Measurements from ENCODE around the gene POLA1.

POLA1 gene

DNA sequence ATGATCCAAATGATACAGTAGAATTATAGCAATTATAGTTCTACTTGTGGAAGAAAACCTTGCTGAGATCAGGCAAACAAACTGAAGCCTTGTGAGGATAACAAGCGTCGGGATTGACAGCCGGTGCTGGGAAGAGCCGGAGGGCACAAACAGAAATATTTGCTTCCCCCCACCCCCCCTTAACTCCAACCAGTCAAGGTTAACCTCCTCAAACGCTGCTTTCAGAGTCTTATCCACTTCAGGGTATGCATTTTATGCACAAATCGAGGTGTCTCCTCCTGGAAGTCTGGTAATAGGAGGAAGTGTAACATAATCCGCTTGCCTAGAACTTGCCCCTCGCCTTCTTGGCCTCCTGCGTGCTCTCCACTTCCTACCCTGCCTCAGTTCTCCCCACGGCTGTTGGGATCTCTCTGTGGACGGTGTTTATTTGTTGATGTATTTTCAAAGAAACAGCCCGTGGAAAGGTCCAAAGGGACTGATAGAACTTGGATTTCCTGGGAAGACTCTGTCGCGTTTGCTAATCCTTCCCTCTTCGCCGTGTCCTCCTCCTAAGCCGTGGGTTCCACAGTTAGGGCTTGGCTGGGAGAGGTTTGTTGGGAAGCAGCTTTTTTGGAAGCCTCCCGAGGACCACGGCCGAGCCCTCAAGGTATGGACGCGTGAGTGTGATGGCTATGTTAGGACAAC, 326.1 kb downstream of the POLA1 start:
- H3K36me3 ChIP-seq (replicated peaks), result no peaks in the 10 kb centered on the region
- H3K4me3 ChIP-seq, result peak overlapping the region; percentile 42
- peak; percentile 76 to 92 for DNase-seq (ENCODE audit: low spot score in 2 of 2)
- H3K27me3 ChIP-seq (ENCODE audit: low read depth), result peaks cover 8% of the 10 kb centered on the region
- in situ Hi-C loops (cut with MboI; ENCODE audit: low sequenced_read_pairs), result no loop called here
- H3K4me1 ChIP-seq, result peaks cover 46% of the 10 kb centered on the region
- H3K9me3 ChIP-seq, result no peaks in the 10 kb centered on the region

GRCh38 chrX:25020391-25020904, 326.7 kb downstream of the POLA1 start:
- H3K36me3 ChIP-seq (replicated peaks), result no peaks in the 10 kb centered on the region
- H3K27me3 ChIP-seq (ENCODE audit: low read depth), result peaks cover 8% of the 10 kb centered on the region
- no peaks in the 10 kb centered on the region for H3K9me3 ChIP-seq
- in situ Hi-C loops (cut with MboI; ENCODE audit: low sequenced_read_pairs), result no loop called here
- peak; percentile 32 to 67 for DNase-seq (ENCODE audit: low spot score in 2 of 2)
- peaks cover 46% of the 10 kb centered on the region for H3K4me1 ChIP-seq
- H3K4me3 ChIP-seq, result peak overlapping the region; percentile 42

DNA sequence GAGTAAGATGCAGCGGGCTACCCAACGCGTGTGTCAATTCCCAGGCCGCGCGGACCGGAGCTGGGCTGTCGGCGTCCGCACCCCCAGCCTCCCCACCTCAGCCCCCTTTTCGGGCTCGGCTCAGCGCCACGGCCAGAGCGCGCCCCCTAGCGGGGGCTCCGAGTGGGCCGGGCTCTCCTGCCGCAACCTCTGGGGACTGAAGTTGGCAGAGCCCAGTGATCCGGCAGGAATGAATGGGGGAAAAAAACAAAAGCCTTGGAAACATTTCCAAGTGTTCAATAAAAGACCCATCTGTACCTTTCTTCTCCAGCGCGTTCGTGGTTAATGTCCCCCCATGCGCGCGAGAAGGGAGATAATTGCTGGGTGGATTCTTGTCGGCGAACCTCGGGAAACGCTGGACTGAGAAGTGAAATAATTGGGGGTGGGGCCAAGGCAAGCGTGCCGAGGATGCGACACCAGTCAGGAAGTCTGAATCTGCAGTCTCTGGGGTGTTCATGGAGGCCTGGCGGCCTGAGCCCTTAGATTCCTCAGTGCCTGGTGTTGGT, 327.3 kb downstream of the POLA1 start:
- in situ Hi-C loops (cut with MboI; ENCODE audit: low sequenced_read_pairs), result no loop called here
- Histone ChIP-seq H3K4me1 (peaks cover 46% of the 10 kb centered on the region), H3K4me3 (peak overlapping the region; percentile 42), H3K27me3 (ENCODE audit: low read depth) (peaks cover 8% of the 10 kb centered on the region), H3K36me3 (replicated peaks) (no peaks in the 10 kb centered on the region), H3K9me3 (no peaks in the 10 kb centered on the region)
- peak; percentile 78 to 88 for DNase-seq (ENCODE audit: low spot score in 2 of 2)

GRCh38 chrX:25022499-25023325, 329.0 kb downstream of the POLA1 start:
- Histone ChIP-seq H3K36me3 (replicated peaks) (no peaks in the 10 kb centered on the region), H3K4me3 (no peak overlapping the region), H3K9me3 (no peaks in the 10 kb centered on the region), H3K4me1 (peaks cover 37% of the 10 kb centered on the region), H3K27me3 (ENCODE audit: low read depth) (peaks cover 8% of the 10 kb centered on the region; the same call in 1 of the 2 replicates)
- no peak for DNase-seq (ENCODE audit: low spot score in 2 of 2)
- in situ Hi-C loops (cut with MboI; ENCODE audit: low sequenced_read_pairs), result no loop called here

- Histone ChIP-seq H3K9me3 (no peaks in the 10 kb centered on the region), H3K4me1 (peaks cover 33% of the 10 kb centered on the region), H3K4me3 (no peak overlapping the region), H3K36me3 (replicated peaks) (no peaks in the 10 kb centered on the region), H3K27me3 (ENCODE audit: low read depth) (peaks cover 5% of the 10 kb centered on the region; the same call in 1 of the 2 replicates)
- DNase-seq (ENCODE audit: low spot score in 2 of 2), result no peak
- in situ Hi-C loops (cut with MboI; ENCODE audit: low sequenced_read_pairs), result no loop called here
Measured at GRCh38 chrX:25023908-25024307, 330.2 kb downstream of the POLA1 start.

GRCh38 chrX:25025615-25026014, 331.9 kb downstream of the POLA1 start:
- Histone ChIP-seq H3K4me1 (peaks cover 26% of the 10 kb centered on the region), H3K9me3 (no peaks in the 10 kb centered on the region), H3K4me3 (no peak overlapping the region), H3K27me3 (ENCODE audit: low read depth) (peaks cover 5% of the 10 kb centered on the region; the same call in 1 of the 2 replicates), H3K36me3 (replicated peaks) (no peaks in the 10 kb centered on the region)
- in situ Hi-C loops (cut with MboI; ENCODE audit: low sequenced_read_pairs), result no loop called here
- DNase-seq (ENCODE audit: low spot score in 2 of 2), result no peak

GRCh38 chrX:25026576-25026975, 332.9 kb downstream of the POLA1 start:
- no peaks in the 10 kb centered on the region for H3K9me3 ChIP-seq
- in situ Hi-C loops (cut with MboI; ENCODE audit: low sequenced_read_pairs), result no loop called here
- DNase-seq (ENCODE audit: low spot score in 2 of 2), result no peak
- H3K4me3 ChIP-seq, result no peak overlapping the region
- H3K36me3 ChIP-seq (replicated peaks), result no peaks in the 10 kb centered on the region
- no peaks in the 10 kb centered on the region; the same call in 1 of the 2 replicates for H3K27me3 ChIP-seq (ENCODE audit: low read depth)
- peaks cover 22% of the 10 kb centered on the region for H3K4me1 ChIP-seq

GRCh38 chrX:25028726-25029125, 335.0 kb downstream of the POLA1 start:
- in situ Hi-C loops (cut with MboI; ENCODE audit: low sequenced_read_pairs), result no loop called here
- no peaks in the 10 kb centered on the region for H3K36me3 ChIP-seq (replicated peaks)
- no peaks in the 10 kb centered on the region for H3K9me3 ChIP-seq
- no peaks in the 10 kb centered on the region for H3K27me3 ChIP-seq (ENCODE audit: low read depth)
- DNase-seq (ENCODE audit: low spot score in 2 of 2), result peak; percentile 82 to 93
- no peak overlapping the region for H3K4me3 ChIP-seq
- H3K4me1 ChIP-seq, result peaks cover 18% of the 10 kb centered on the region

- H3K27me3 ChIP-seq (ENCODE audit: low read depth), result no peaks in the 10 kb centered on the region
- no peak overlapping the region for H3K4me3 ChIP-seq
- DNase-seq (ENCODE audit: low spot score in 2 of 2), result peak in 1 of 2 experiments; percentile 62
- peaks cover 18% of the 10 kb centered on the region for H3K4me1 ChIP-seq
- no peaks in the 10 kb centered on the region for H3K36me3 ChIP-seq (replicated peaks)
- in situ Hi-C loops (cut with MboI; ENCODE audit: low sequenced_read_pairs), result no loop called here
- no peaks in the 10 kb centered on the region for H3K9me3 ChIP-seq
Measured at GRCh38 chrX:25029288-25029825, 335.6 kb downstream of the POLA1 start.

DNA sequence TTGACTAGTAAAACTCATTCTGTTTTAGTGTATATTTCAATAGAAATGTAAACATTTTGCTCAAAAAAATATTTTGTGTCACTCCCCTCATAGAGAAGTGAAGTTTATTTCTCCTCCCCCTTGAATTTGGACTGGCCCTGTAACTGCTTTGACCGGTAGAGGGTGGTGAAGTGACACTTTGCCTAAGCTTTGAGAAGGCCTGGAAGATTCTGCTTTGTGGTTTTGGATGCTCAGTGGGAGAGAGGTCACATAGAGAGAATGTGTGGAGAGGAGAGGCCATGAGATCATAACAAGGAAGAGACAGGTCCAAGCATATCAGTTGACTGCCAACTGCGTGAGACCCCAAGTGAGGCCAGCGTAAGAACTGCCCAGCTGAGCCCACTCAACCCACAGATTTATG, 341.2 kb downstream of the POLA1 start:
- H3K4me3 ChIP-seq, result no peak overlapping the region
- no peaks in the 10 kb centered on the region for H3K9me3 ChIP-seq
- peak; percentile 65 to 75 for DNase-seq (ENCODE audit: low spot score in 2 of 2)
- in situ Hi-C loops (cut with MboI; ENCODE audit: low sequenced_read_pairs), result loop anchor here (5.0 kb wide), 1 partner anchor 107 kb away; no protein-coding TSS in a partner anchor
- no peaks in the 10 kb centered on the region for H3K36me3 ChIP-seq (replicated peaks)
- no peaks in the 10 kb centered on the region for H3K27me3 ChIP-seq (ENCODE audit: low read depth)
- no peaks in the 10 kb centered on the region; the same call in 1 of the 2 replicates for H3K4me1 ChIP-seq

- H3K9me3 ChIP-seq, result peaks cover 2% of the 10 kb centered on the region; the same call in 1 of the 2 replicates
- DNase-seq (ENCODE audit: low spot score in 2 of 2), result no peak
- in situ Hi-C loops (cut with MboI; ENCODE audit: low sequenced_read_pairs), result loop anchor here (5.0 kb wide), 1 partner anchor 103 kb away; no protein-coding TSS in a partner anchor
- H3K4me1 ChIP-seq, result no peaks in the 10 kb centered on the region
- H3K4me3 ChIP-seq, result no peak overlapping the region
- H3K36me3 ChIP-seq (replicated peaks), result no peaks in the 10 kb centered on the region
- no peaks in the 10 kb centered on the region for H3K27me3 ChIP-seq (ENCODE audit: low read depth)
Measured at GRCh38 chrX:25039036-25039435, 345.3 kb downstream of the POLA1 start.

DNA sequence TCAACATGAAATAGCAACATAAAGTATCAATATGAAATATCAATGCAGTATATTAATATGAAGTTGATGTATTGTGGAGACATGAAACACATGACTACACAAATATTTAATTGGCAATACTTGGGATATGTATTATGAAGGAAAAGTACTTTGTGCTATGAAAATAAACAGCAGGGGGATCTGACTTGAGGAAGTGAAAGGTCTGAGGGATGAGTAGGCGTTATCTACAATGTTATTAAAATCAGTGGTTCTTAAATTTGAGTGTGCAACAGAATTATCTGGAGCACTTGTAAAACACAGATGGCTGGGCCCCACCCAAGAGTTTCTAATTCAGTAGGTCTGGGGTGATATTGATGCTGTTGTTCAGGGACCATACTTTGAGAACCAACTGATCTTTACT, 349.5 kb downstream of the POLA1 start:
- DNase-seq (ENCODE audit: low spot score in 2 of 2), result no peak

More for the DNA sequence above, 349.5 kb downstream of the POLA1 start:
- Histone ChIP-seq H3K27me3 (ENCODE audit: low read depth) (no peaks in the 10 kb centered on the region), H3K9me3 (peaks cover 2% of the 10 kb centered on the region; the same call in 1 of the 2 replicates), H3K4me3 (no peak overlapping the region), H3K36me3 (replicated peaks) (no peaks in the 10 kb centered on the region), H3K4me1 (peaks cover 12% of the 10 kb centered on the region)
- in situ Hi-C loops (cut with MboI; ENCODE audit: low sequenced_read_pairs), result no loop called here

Data from HAP-1 (cell line).